Measurements from ENCODE around the gene MAMDC2.

GRCh38 chr9:70147196-70147595 is 103.5 kb downstream of the MAMDC2 start:
- TF ChIP-seq CTCF (IDR thresholded peaks at IDR 0.05; ENCODE audit: low read depth, low read length): no peak
- no peak for TF ChIP-seq MAX (IDR thresholded peaks at IDR 0.05; ENCODE audit: low read depth, low read length)

All from NB4 (cell line).